Posterior cingulate gyrus (tissue), 11 donors: ENCODE measurements around the gene TBX15.

Experiments
- DNase-seq, 10 donors: peaks; one replicate each; pipeline versions ENCODE4 v3.0.0 to v3.0.0-alpha.2; 2020 to 2021; ENCODE audit warnings: mixed read lengths in 3 of 10
- intact Hi-C: fragments of 100-400 bp; cut with DNase I; formaldehyde crosslinking; loops from one replicate; pipeline ENCODE4 v1.15.1; 2023

TBX15 gene

GRCh38 chr1:118986555-118987467 lies 1.3 kb downstream of the TBX15 start:
- DNase-seq, result peak in 1 of 10 donors; percentile 67
- intact Hi-C loops, result no loop called here

GRCh38 chr1:118985640-118986554 lies 2.2 kb downstream of the TBX15 start:
- intact Hi-C loops, result no loop called here
- no peak for DNase-seq

DNA sequence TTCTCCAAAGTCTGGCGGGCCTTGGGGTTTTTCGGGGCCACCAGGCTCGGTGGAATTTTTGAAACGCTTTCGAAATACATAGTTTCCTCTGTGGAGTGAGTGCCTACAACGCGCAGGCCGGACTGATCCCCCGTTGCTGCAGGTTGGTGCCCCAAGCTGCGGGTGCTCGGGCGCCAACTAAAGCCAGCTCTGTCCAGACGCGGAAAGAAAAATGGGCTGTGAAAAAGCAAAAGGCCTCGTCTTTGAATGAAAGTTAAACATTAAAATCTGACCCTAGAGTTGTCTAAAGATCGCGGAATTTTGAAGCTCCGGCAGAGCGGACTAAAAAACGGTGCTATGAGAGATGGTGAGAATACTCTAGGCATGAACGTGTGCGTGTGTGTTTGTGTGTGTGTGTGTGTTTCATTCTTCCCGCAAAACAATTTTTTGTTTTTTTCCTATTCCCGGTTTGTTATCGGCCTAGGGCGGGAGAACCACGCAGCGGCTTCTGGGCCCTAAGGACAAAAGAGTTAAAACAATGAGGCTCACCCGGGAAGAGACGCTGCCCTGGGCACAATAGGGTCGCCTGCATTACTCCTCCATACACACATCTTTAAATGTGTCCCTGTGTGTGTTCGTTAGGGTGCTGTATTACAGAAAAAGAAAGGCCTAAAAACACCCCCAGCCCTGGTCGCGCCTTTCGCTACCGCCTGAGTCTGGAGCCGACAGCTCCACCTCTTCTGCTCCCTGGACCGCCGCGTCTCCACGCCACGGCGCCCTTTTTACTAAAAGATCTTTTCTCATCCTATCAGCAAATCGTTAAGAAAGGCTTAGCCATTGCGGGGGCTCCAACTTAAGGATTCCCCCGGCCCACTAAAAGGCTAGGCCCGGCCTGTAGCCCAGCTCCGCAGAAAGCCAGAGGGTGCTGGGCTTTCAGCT lies 3.2 kb downstream of the TBX15 start:
- intact Hi-C loops, result no loop called here
- DNase-seq, result peak in 2 of 10 donors; percentile 31 to 61

GRCh38 chr1:118984086-118984721 lies 3.9 kb downstream of the TBX15 start:
- DNase-seq, result peak in 2 of 10 donors; percentile 77 to 79
- intact Hi-C loops, result no loop called here

DNA sequence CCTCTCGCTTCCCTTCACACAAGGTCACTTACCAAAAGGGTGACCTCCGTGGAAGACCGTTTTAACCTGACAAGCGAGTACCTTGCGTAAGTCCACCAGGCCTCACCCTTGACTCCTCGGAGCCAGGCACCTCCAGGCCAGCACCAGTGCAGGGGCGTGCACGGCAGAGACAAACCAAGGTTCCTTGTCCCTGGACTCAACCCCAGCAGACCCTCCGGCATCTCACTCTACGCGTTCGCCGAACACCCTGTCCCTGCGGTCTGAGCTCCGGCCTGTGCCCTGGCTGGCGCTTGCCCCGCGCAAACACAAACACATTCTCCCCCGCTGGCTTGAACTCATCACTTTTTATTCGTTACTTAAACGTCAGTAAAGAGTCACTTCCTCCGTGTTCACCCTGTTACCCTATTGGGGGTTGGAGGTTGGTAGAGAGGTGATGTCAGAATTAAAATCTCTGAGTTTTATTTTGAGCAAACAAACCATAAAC lies 4.5 kb downstream of the TBX15 start:
- peak in 1 of 10 donors; percentile 78 for DNase-seq
- intact Hi-C loops, result no loop called here

- intact Hi-C loops, result no loop called here
- peak in 1 of 10 donors; percentile 64 for DNase-seq
These were observed 5.2 kb downstream of the TBX15 start for GRCh38 chr1:118982821-118983557.

GRCh38 chr1:118982266-118982665 lies 5.9 kb downstream of the TBX15 start:
- intact Hi-C loops, result no loop called here
- DNase-seq, result no peak

GRCh38 chr1:118981436-118981835 lies 6.7 kb downstream of the TBX15 start:
- DNase-seq, result no peak
- intact Hi-C loops, result no loop called here

DNA sequence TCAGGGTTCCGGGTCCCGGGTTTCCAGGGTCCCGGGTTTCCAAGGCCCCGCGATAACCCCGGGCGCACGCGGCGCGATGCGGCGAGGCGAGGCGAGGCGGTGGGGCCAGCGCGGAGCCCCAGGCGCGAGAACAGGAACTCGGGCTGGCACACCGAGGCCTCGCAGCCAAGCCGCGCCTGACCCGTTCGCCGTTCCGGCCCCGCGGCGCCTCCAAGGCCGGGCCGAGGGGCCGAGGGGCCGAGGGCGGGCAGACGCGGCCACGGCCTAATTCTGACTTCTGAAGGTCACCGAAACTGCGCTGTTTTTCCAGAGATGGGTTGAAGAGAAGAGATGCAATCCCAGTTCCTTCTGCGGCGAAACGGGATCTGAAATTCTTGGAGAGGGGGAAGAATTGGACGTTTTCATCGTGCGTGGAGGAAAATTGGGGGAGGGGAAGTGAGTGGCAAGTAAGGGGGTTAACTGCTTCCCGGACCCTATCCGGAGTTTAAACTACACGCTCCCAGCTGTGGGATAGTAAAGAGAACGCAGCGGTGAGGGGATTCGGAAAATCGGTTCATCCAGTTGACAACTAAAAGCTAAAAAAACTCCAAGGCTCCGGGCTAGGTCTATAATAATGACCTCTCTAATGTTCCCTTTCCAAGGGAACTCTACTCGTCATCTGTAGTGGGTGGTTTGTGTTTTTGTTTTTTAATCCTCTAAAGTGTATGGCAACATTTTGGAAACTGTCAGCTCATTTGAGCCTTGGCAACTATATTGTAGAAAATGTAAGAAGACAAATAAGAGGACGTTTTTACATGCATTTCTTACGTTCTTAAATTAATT lies 8.2 kb downstream of the TBX15 start:
- intact Hi-C loops, result no loop called here

GRCh38 chr1:118978914-118979701 lies 9.0 kb downstream of the TBX15 start:
- DNase-seq, result no peak
- intact Hi-C loops, result no loop called here

More for the DNA sequence above, 8.2 kb downstream of the TBX15 start:
- DNase-seq, result no peak

DNA sequence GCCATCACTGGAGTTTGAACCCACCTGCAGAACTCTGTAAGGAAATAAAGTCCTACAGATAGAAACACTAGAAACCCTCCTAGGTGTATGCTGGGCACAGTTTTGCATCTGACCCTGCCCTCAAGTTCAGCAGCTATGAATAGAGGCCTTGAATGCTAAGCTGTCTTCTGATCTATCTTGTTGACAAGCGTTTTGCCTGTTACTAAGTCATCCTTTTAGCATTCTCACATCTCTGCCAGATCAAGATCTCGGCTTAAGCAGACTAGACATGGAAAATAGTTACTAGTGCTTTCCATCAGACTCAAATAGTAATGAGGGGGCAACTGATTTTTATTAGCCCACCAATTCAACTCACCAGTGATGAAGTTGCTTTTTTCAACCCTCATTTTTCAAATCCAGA lies 10.5 kb downstream of the TBX15 start:
- no peak for DNase-seq
- intact Hi-C loops, result no loop called here

DNA sequence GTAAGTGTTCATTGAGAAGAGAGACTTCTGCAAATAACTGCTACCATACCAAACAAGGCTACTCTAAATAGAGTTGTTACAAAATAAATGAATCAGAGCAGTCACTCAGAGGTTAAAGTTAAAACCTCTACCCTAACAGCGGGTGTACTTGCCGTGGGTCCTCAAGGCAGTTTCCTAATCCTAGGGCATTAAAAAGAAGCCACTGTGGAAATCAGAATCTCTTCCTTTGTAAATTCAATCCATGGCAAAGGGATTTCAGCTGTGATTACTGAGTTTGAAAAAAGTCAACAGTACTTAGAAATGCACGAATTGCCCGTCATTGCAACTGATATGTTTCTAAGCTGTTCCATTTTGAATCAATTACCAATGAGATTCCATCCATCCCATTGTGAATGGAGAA lies 13.5 kb downstream of the TBX15 start:
- intact Hi-C loops, result no loop called here
- DNase-seq, result no peak

DNA sequence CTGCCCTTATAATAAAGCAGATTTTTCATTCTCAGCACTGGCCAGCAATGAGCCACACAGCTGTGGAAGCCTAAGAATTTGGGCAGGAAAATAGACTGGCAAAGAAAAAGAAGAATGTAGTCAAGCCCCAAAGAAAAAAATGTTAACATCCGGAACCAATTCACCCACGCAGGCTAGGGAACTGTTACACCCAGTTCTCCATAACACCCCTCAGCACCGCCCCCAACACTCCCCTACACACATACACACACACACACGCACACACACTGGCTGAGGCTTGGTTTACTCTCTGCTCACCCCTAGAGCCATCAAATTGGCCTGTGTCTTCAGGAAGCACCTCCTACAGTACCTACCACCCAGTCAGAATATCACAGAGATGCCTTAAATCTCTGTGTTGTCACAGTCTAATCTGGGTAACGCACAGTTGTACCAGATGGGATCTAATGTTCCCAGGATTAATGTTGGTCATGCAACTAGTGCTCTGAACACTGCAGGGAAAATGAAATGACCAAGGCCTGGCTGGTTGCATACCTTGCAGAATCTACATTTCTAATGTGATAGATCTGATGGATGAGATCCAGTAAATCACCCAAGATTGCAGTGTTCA lies 14.5 kb downstream of the TBX15 start:
- DNase-seq, result peak in 1 of 10 donors; percentile 59
- intact Hi-C loops, result no loop called here

- no peak for DNase-seq
- intact Hi-C loops, result no loop called here
These were observed 15.1 kb downstream of the TBX15 start for GRCh38 chr1:118973032-118973431.

GRCh38 chr1:118970451-118970850 lies 17.7 kb downstream of the TBX15 start:
- intact Hi-C loops, result no loop called here
- no peak for DNase-seq

DNA sequence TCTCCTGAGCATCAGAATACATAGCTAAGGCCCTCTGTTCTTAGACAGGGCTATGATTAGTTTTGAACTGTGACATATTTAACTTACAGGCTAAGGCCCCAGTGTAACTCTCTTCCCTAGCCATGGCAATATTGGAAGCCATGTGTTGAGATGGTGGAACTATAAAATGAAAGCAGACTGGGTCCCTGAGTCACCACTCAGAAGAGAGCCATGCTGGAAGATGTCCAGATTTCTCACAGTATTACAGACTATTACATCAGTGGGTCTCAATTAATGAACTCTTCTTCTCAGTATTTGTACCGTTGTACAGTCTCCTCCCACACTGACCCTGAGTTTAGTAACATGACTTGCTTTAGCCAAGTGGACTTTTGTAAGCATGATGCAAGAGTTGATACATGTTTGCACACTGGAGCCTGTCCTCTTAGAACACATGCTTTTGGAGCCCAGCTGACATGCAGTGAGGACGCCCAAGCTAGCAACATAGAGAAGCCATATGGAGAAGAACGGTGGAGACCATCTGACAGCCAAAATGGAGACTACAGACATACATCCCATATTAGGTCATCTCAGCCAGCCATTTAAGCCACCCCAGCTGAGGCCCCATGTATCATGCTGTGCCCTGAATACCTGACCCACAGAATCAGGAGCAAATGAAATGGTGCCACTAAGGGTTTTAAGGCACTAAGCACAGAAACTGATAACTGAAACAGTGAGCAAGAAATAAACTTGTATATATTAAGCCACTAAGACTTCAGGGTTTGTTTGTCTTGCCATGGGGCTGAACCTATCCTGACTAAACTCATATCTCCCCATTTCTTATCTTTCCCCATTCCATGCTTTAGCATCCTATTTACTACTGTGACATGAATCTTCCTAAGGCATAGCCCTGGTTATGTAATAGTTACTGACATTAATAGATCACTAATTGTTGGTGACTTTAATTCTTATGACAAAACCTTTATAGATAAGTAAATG lies 24.4 kb downstream of the TBX15 start:
- no peak for DNase-seq
- intact Hi-C loops, result no loop called here
